Regular cardiac myocyte (primary cell): ENCODE measurements around the gene AQP10. TPM values are rescaled to one million over a fixed set of nuclear protein-coding genes. Genes with fewer than 3 reads are reported as not detected.

ENCODE experiments used
- total RNA-seq: library from RNA; depleted of rRNA; stranded (reverse); fragments of >200 nt; gene quantifications from 2 replicates; pipeline ENCODE4 v1.2.3, GENCODE V29; 2014

The AQP10 gene
- 0.19 and 0.56 TPM in 2 replicates for total RNA-seq

DNA sequence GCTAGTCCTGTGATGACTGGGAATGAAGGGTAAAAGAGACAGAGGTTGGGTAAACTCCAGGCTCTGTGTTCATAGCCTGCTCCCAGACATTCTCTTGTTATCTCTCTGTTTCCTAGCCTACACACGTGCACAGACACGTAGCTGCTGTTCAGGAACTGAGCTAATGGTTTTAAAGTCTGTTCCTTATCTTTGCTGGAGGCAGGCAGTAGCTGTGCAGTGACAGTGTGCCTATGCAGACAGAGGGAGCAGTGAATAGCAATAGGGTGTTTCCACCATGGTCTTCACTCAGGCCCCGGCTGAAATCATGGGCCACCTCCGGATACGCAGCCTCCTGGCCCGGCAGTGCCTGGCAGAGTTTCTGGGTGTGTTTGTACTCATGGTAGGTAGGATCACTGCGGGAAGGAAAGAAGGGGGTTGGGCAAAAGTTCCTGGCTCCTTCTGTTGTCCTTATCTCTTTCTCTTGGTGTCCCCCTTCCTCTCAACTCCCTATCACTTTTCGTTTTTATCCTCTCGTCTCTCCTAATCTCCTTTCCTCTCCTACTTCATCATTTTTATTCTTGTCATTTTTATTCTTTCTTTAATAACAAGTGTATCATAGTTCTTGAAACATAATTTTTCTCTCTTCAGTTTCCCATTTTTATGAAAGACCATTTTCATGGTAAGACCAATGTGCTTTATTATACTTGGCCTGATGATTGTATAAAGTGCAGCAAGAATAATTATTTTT lies at the start of gene AQP10:
AQP10 (plus strand) TSS at position 212 of the 727 bp plus-strand sequence; CDS start at position 275, 63 bp downstream.

DNA sequence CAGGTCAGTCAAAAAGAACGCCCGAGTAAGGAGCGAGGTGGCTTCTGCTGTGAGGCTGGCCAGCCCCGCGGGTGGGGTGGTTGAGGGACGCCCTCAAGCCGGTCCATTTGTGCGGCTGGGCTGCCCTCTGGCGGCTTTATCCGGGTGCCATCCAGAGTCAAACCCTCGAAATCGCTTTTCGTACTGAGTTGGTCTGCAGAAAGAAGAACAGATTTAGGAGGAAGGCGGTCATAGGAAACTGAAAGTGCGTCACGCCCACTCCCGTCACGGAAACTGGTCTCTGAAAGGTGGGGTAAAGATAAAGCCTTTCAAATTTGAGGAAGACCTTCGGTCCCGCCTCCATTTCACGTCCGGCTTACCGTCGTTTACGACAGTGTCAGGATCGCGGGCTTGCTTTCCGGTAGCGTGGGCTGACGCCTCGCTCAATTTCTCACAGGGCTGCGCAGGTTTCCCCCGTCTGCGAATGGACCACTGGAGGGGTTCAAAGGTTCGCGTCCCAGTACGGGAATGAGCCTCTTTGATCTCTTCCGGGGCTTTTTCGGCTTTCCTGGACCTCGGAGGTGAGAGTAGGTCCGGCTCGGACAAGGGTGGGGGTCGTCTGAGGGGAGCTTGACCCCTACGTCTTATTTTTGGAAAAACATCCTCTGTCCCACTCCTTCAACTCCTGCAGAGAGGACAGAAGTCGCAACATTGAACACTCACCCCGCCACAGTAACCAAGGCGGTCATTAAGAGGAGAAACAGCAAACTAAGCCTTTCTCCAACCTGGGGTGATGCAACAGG lies 48.5 kb upstream of the AQP10 start, which contains the start of gene HAX1:
HAX1 (plus strand) TSS at position 413 of the 782 bp plus-strand sequence; CDS start at position 508, 95 bp downstream.

DNA sequence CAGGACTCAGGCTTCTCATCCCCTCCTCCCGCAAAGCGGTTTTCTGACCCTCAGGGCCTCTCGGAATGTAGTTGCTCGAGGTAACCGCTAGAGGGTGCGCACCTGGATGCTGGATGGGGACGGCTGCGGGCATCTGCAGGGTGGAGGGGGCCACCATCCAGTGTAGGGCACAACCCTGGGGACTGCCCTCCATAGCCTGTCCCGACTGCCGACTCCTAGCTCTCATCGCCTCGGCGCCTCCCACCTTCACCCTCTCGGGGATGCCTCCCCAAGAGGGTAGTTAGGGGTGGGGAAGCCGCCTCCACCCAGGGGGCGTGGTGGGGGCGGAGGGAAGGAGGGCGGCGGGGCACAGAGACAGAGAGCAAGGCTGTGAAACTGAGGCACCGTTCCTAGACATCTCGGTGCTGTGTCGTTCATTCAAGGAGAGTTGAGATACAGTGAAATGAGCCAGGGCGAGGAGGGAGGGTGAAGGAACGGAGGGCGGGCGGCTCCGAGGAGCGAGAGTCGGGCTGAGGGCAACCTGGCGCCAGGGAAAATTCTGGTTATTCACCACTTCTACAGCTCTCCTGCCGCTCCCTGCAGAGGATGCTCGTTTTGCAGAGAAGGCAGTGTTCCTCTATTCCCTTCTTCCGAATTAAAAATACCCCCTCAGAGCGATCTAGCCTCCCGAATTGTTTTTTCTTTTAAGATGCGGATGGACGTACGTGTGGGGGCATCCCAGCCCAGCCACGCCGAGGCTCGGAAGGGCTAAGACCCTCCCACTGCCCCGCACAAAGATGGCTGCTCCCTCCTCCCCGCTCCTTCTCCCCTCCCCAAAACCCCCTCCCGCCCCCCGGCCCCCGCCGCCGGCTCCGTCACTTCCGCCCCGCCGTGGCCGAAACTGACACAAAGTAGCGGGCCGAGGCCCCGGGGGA lies 4.0 kb downstream of the AQP10 start, which contains the start of gene ATP8B2:
ATP8B2 (plus strand) TSS at position 857 of the 914 bp plus-strand sequence. CDS start 2,617 bp downstream, outside the sequence.

Other genes with a start within 250 kb of the AQP10 start
- gene NUP210L, start 166.0 kb upstream of the AQP10 start, total RNA-seq, result under 0.01 and 0.28 TPM in 2 replicates
- 371 and 963 TPM in 2 replicates for gene TPM3, start 129.0 kb upstream of the AQP10 start, total RNA-seq
- gene CFAP141, start 114.8 kb upstream of the AQP10 start, total RNA-seq, result not detected in 2 replicates
- 37.5 and 62.7 TPM in 2 replicates for gene UBAP2L, start 100.1 kb upstream of the AQP10 start, total RNA-seq
- gene HAX1, start 48.5 kb upstream of the AQP10 start, total RNA-seq, result 110 and 149 TPM in 2 replicates
- gene ATP8B2, start 4.4 kb downstream of the AQP10 start, total RNA-seq, result 187 and 214 TPM in 2 replicates
- gene IL6R, start 84.2 kb downstream of the AQP10 start, total RNA-seq, result 4.6 and 8.7 TPM in 2 replicates
- 0.28 TPM in 1 of 2 replicates, not detected in the other for gene TDRD10, start 181.1 kb downstream of the AQP10 start, total RNA-seq
- 0.19 and 0.28 TPM in 2 replicates for gene SHE, start 181.3 kb downstream of the AQP10 start, total RNA-seq
- gene UBE2Q1, start 237.6 kb downstream of the AQP10 start, total RNA-seq, result 24.0 and 28.8 TPM in 2 replicates
- gene CHRNB2, start 246.7 kb downstream of the AQP10 start, total RNA-seq, result under 0.01 TPM in 1 of 2 replicates, not detected in the other